ENCODE results near the gene CLIC4. TPM values are rescaled to one million over a fixed set of nuclear protein-coding genes. Genes with fewer than 3 reads are reported as not detected.
A peak's percentile ranks its signal among the peaks of the same experiment; 100 is the strongest.
"Not testable (repeated sequence)": the region's sequence is repeated elsewhere in the genome, so short reads cannot be mapped to it uniquely, and the experiment has no call there.

Gene CLIC4
- total and polyA plus RNA-seq, 2 of the 8 experiments (the other 6 are each of a cell fraction or from before 2014, with no cell fraction given), result 77.5 to 293 TPM

DNA sequence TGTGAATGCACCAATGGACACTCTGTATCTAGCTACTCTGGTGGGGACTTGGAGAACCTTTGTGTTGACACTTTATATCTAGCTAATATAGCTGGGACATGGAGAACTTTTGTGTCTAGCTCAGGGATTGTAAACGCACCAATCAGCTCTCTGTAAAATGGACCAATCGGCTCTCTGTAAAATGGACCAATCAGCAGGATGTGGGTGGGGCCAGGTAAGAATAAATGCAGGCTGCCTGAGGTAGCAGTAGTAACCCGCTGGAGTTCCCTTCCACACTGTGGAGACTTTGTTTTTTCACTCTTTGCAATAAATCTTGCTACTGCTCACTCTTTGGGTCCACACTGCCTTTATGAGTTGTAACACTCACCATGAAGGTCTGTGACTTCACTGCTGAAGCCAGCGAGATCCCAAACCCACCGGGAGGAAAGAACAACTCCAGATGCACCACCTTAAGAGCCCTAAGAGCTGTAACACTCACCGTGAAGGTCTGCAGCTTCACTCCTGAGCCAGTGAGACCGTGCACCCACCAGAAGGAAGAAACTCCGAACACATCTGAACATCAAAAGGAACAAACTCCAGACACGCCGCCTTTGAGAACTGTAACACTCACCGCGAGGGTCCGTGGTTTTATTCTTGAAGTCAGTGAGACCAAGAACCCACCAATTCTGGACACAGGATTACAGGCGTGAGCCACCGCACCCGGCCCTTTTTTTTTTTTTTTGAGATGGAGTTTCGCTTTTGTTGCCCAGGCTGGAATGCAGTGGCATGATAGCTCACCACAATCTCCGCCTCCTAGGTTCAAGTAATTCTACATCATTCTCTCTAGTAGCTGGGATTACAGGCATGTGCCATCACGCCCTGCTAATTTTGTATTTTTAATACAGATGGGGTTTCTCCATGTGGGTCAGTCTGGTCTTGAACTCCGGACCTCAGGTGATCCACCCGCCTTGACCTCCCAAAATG lies 22.9 kb upstream of the CLIC4 start:
- H3K4me3 ChIP-seq (ENCODE audit: extremely low read depth in 1 of 4, insufficient read depth in 2 of 4, low read depth in 3 of 4, low read length in 4 of 4); H4K5ac ChIP-seq (ENCODE audit: insufficient read length, low read depth, low read length); H2BK120ac ChIP-seq (replicated peaks; ENCODE audit: low read depth, low read length); H3K9me3 ChIP-seq (ENCODE audit: insufficient read depth in 2 of 2, low read depth in 1 of 2, low read length in 1 of 2); DNase-seq (ENCODE audit: low read depth in 1 of 2, low spot score in 2 of 2); H4K8ac ChIP-seq (ENCODE audit: extremely low read depth, insufficient read depth, low read length); H3K9ac ChIP-seq (replicated peaks in 1 of 4; ENCODE audit: extremely low read depth in 1 of 4, low read depth in 3 of 4, low read length in 3 of 4); H3K27me3 ChIP-seq (replicated peaks in 1 of 4; ENCODE audit: control insufficient read depth in 3 of 4, extremely low read depth in 1 of 4, insufficient read depth in 3 of 4, low read length in 3 of 4); H2BK5ac ChIP-seq (ENCODE audit: low read depth, low read length); H3K23ac ChIP-seq (ENCODE audit: insufficient read length); H3K4ac ChIP-seq (replicated peaks; ENCODE audit: insufficient read length, low read depth, low read length); H3K14ac ChIP-seq (ENCODE audit: insufficient read length); H3K23me2 ChIP-seq (ENCODE audit: low read depth, low read length); H4K20me1 ChIP-seq (replicated peaks in 1 of 2; ENCODE audit: control insufficient read depth in 1 of 2, insufficient read depth in 2 of 2, low read length in 2 of 2); H3K56ac ChIP-seq (replicated peaks; ENCODE audit: insufficient read length, low read depth, low read length); FAIRE-seq; H3K79me2 ChIP-seq (ENCODE audit: control insufficient read depth in 1 of 2, insufficient read depth in 2 of 2, low read length in 2 of 2); H3K79me1 ChIP-seq (ENCODE audit: low read depth, low read length); H3K36me3 ChIP-seq (ENCODE audit: control insufficient read depth in 2 of 4, insufficient read depth in 4 of 4, low read length in 3 of 4); H2BK15ac ChIP-seq (ENCODE audit: low read length); H2AFZ ChIP-seq (ENCODE audit: low read length); H3K27ac ChIP-seq (ENCODE audit: low read depth, low read length); H3K4me2 ChIP-seq (ENCODE audit: insufficient read depth in 1 of 2, low read depth in 2 of 2, low read length in 2 of 2); H3K18ac ChIP-seq (ENCODE audit: extremely low read depth, low read length); H4K91ac ChIP-seq (replicated peaks; ENCODE audit: insufficient read length, low read length); H2BK20ac ChIP-seq (ENCODE audit: low read length): not testable (repeated sequence)
- CTCF ChIA-PET (ENCODE audit: partially characterized antibody), result interaction anchor here (0.6 to 1.7 kb wide), 5 partner anchors 10 to 193 kb away, joined by 3 to 7 read pairs (median 3); no protein-coding TSS in a partner anchor
- WGBS, 2 experiments (ENCODE audit: extremely low coverage in 1 of 2, insufficient coverage in 1 of 2, insufficient read length in 1 of 2, insufficient replicate concordance in 2 of 2, low coverage in 1 of 2, low lambda C conversion rate in 2 of 2, missing lambda C conversion rate in 1 of 2), result 91% methylated on average over 17 of the region's 21 CpGs; no CpG with 5 or more reads in 1 of the 2 experiments
- Histone ChIP-seq H2AK5ac (ENCODE audit: low read depth, low read length) (0 out of 2 replicates have a peak overlapping the region, but pooled peaks have one; percentile 75), H2BK12ac (ENCODE audit: low read depth, low read length) (0 out of 2 replicates have a peak overlapping the region, but pooled peaks have one; percentile 75), H3K4me1 (replicated peaks in 1 of 4; ENCODE audit: control insufficient read depth in 3 of 4, insufficient read depth in 4 of 4, low read length in 3 of 4) (peaks cover 0 to 20% (median 7%) of the 10 kb centered on the region in 4 experiments; a peak in 6 of 7 replicates)
- POLR2A ChIA-PET (ENCODE audit: partially characterized antibody), result interaction anchor here (0.7 to 4.2 kb wide), 5 partner anchors 13 to 34 kb away, joined by 3 to 29 read pairs (median 5); partner anchors contain the start of gene CLIC4
